Measurements from ENCODE around the gene CDH23.

The CDH23 gene

DNA sequence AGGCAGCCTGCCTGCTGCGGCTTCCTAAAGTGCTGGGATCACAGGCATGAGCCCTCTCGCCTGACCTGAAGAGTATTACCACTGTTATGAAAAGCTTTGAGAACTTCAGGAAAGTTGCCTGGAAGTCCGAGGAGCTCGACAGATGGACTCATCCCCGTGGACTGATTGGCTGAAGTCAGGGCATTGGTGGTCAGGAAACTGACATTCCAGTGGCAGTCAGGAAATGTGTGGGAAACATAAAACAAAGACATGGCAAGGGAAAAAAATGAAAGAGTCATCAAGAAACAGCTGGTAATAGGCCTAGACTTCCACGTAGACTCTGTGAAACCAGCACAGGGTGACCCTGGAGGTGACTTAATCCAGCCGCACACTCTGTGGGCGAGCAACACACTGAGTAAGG, 123.3 kb downstream of the CDH23 start:
- DNase-seq = no peak

DNA sequence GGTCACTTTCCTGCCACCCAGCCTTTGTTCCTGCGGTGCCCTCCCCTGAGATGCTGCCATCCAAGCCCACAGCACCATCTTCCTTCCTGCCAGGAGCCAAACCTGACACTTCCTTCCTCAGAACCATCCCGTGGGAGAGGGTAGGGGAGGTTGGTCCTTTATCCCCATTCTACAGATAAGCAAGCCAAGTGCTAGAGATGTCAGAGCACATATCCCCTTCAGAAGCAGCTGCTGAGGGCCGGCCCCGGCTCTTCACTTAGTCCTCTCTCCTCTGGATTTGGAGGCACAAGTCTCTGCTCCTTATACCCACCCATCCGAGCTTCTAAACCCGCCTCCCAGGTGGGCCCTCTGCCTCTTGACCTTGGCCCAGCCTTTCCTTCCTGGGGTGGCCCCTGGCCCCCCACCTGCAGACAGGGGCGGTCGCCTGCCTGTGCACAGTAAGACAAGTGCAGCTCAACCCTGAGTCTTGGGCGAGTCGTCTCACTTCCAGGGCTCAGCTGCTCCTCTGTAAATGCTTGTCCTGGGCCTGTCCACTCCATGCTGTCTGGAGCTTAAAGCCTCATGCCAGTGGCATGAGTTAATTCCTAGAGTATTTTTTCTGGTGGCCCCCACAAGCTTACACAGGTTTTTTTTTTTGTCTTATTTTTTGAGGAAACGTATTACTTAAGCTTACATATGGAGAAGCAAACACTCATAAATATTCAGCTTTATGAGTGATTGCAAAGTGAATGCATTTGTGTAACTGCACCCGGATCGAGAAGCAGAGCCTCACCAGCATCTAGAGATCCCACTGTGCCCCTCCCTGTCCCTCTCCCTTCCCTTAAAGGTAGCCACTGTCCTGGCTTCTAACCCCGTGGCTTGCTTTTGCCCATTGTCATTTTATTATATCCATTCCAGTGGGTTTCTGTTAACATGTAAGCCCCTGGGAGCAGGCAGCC, 125.1 kb downstream of the CDH23 start:
- DNase-seq = no peak

DNA sequence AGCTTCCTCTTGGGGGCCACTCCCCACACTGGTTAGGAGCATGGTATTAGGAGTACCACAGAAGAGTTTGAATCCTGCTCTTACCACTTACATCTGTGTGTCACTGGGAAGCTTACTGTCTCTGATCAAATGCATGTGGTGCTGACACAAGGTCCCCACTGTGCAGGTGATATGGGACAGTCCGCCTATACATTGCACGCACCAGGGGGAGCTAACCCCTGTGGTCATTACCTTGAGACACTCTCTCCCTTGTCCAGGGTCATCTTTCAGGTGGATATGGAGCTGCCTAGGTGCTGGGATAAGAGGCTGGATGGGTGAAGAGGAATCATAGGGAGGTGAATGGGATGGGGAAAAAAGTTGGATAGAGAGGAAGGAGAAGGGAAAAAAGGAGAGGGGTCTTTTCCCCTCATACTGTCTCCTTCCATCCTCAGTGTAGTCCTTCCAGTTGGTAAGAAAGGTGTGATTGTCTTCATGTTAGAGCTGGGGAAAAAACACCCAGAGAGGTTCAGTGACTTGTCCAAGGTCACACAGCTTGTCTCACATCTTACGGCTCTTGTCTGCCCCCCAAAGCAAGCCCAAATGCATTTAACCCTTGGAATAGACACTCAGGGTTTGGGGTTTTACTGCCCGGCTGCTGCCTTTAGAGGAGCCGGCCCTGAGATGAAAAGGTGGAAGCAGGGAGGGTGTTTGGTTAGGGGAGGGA, 125.9 kb downstream of the CDH23 start:
- no peak for DNase-seq

DNA sequence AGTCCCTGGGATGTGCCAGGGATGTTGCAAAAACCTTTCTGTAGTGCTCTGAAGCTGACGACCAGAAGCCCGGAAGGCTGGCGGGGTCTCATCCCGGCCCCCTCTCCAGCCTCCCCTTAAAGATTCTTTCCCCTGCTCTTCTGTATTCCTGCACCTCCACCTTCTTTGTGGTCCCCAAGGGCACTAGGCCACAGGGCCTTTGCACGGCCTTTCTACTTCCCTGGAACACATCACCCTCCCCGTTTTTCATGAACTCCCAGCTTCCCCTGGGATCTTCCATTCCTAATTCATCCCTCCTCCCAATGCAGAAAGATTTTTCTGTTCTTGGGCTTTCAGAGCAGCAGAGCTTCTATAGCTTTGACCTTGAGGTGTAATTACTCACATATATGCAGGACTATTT, 127.0 kb downstream of the CDH23 start:
- DNase-seq = no peak

DNA sequence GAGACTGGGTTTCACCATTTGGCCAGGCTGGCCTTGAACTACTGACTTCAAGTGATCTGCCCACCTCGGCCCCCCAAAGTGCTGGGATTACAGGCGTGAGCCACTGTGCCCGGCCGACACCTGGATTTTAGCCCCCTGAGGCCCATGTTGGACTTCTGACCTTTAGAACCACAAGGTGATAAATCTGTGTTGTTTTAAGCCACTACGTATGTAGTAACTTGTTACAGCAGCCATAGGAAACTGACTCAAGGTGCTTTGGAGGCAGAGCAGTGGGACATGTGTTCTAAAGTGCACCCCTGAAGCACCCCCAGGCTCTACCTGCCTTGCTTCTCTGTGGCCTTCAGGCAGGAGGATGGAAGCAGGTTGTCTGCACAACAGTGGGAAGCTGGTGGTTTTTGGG, 128.4 kb downstream of the CDH23 start:
- no peak for DNase-seq

DNA sequence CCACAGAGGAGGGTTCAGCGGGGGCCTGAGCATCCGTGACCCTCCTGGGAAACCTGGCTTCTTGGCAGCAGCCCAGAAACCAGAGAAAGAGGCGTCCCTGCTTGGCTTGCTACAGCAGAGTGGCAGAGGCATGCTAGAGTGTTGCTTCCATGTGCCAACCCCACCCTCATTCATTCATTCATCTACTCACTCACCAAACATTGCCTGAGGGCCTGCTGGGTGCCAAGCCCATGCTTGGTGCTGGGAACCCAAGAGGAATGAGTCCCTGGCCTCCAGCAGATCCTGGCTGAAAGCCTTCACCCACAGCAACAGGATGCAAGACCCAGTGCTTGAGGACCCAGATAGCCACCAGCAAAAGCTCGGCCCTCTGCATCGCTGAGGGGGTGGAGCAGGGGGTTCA, 129.0 kb downstream of the CDH23 start:
- DNase-seq = no peak

DNA sequence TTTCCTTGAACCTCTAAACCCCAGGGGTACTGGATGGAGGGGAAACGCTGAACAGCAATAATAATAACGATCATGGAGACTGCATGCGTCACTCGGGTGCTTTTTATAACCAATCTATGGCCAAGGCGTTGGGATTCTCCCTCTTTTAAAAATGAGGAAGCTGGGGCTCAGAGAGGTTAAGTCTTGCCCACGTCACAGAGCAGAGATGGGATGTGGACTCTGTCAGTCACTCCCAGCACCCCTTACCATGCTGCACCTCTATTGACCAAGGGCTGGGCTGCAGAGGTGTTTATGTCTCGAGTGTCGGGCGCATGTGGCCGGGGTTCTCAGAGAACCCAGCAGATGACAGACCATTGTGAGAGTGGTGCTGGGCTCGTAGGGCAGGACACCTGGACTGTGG, 129.9 kb downstream of the CDH23 start:
- no peak for DNase-seq

DNA sequence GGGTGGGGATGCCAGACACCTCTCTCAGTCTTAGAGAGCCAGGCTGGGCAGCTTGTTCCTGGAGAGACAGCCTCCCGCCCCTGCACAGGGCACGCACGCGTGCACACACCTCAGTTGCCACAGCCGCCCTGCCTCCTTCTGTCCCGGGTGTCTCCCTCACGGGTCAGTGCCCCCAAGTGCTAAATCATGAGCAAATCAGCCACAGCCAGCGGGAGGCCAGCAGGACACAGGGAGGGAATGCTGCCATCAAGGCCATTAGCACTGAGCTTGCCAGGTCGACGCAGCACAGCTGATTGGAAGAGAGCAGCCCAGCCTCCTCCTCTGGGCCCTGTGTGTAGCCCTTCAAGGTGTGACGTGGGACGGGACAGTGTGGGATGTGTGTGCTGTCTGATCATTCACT, 130.4 kb downstream of the CDH23 start:
- DNase-seq = no peak

DNA sequence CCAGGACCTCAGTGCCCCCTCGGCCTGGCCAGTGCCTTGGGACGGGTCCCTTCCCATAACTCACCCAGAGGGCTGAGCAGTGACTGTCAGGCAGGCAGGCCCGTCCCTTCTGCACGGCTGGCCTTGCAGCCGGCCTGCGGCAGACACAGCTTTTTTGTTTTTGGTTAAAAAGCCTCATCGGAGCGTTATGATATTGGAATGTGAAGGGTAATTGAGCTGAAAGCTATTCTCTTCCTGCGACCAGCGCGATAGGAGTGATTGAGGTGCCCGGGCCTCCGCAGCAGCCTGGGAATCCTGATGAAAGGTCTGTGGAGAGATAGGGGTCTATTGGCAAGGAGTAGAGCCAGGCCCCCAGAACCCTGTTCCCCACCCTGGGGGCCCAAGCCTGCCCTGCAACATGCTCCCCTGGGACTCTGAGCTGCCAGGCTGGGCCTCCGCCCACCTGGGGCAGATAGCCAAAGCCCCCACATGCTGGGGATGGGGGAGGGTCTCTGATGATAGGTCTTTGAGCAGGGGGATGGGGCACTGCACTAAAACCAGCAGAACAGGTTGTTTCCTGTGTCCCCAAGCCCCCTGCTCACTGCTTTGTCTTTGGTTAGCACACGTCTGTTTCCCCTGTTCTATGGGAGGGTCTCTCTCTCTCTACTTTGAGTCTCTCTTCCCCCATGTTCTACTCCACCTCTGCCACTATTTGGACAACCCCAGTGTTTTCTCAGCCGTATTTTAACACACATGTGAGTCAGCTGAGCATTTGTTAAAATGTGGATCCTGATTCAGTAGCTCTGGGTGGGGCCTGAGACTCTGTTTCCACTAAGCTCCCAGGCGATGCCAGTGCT, 131.9 kb downstream of the CDH23 start:
- DNase-seq = no peak

DNA sequence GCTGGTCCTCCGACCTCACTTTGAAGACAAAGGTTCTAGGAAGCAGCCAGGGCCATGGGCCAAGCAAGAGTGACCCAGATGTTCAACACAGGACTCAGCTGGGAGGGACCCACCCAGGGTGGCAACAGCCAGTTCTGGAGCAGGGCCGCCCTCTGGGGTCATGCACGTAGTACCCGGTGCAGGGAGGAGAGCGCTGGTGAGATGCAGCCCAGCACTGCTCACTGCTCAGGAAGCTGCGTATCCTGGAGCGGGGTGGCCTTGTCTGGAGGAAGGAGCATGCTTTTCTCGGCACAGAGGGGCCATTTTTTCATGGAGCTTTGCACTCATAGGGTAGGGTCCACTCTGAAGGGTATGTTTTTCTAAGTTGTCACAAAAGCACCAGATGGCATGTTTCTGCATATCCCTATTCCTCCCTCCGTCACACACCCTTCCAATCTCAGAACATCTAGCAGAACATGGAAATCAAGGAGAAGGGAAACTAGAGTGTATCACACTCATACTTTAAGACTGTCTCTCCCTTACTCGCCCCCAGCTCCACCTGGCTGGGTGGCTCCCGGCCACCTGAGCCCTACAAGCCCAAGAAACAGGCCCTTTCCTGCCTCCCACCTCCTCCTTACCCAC, 132.6 kb downstream of the CDH23 start:
- DNase-seq = no peak

DNA sequence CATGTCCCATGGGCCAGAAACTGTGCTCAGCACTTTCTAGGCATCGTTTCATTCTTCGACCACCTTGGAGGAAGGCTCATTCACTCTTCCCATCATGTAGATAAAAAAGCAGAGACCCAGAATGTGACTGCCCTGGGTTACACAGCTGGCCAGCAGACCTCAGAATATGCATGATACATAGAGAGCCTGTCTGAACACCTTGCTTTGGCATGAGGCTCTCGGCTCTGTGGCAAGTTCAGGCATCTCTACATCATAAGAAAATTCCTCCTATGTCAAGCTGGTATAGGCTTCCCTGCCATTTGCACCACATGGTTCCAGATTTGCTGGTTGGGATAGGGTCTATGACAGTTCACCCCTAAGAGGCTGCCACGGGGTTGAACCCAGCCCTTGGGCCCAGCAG, 134.1 kb downstream of the CDH23 start:
- no peak for DNase-seq

DNA sequence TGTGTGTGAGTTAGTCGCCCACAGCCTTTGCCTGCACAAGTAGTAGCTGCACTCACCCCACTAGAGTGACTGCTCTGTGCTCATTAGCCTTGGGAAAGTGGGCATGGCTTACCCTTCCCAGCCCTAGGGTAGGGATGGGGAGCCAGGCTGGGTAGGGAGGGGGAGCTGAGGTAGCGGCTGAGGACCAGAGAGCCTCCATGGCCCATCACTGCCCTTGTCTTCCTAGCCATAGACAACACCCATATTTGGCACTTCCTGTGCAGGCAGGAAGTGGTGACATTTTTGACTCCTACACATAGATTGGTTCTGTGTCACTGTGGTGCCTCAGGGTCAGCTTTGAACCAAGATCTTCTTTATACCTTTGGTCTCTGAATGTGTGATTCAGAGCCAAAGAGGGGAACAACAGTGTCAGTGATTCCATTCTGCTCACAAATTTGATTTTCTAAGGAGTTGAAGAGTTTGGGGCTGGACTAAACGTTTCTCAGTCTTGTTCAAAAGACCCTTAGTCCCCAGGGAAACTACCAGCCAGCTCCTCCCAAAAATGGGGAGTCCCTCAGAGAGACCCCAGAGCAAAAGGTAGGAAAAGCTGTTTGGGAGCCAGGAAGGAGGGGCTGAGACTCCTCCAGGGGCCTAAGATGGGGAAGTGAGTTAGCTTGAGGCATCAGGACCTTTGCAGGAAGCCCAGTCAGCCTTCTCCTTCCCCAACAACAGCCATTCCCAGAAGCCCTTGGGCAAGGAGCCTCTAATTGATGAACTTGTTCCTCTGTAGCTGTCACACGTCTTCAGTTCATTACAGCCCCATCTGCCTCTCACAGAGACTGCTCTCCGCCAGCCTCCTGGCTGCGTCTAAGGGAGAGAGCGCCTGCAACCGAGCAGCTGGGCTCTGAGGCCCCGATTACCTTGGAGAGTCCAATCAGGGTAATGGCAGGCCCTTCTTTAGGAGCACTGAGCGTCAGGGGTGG, 135.0 kb downstream of the CDH23 start:
- no peak for DNase-seq

DNA sequence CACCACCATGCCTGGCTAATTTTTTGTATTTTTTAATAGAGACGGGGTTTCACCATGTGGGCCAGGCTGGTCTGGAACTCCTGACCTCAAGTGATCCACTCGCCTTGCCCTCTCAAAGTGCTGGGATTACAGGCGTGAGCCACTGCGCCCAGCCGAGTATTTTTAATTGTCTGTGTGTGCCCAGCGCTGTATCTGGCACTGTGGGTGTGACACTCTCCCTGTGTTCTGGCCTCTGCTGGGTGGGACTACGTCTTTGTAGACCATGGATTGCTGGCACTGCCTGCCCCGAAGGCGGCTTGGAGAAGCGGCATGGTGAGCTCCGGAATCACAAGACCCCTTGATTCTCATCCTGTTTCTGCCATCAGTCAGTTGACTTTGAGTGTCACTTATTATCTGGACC, 136.2 kb downstream of the CDH23 start:
- DNase-seq = no peak

DNA sequence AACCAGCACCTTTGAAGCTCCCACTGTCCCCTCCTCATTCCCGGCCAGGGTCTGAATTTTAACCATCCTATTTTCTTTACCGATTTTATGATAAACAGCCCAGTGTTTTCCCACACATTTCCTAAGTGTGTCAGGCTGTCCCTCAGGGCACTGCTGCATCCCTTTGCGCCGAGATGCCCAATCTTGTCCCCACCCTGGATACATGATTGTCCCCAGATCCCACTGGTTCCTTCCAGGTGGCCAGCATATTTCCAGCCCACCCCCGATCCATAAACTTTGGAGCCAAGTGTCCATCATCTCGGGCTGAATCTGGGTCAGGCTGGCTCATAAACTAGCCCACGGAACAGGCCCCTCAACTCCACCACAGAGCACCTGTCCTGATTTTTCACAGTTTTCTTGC, 137.2 kb downstream of the CDH23 start:
- no peak for DNase-seq

DNA sequence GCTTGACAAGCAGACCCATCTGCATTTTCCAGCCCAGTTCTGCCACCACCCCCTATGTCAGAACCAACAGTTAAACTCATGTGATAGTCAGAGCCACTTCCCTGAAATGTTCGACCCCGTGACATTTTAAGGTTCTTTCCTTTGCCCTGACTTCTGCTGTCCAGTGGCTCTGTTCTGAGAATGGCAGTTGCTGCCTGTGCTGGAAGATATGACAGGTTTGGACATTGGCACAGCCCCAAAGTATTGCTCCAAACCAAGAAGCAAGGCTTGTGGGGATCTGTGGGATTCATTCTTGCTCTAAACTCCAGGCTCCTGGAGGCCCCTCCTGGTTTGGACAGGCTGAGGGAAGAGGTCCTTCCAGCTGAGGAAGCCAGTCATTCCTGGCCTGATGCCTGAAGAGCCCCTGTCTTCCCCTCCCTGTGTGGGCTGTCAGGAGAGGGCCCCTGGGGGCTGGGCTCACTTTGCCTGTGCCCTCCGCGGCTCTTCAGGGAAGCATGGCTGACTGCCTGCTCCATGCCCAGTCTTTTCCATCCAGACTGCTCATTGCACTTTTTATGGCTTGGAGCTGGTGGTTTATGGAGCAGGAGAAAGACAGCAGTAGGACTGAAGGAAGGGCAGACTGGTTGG, 138.0 kb downstream of the CDH23 start:
- no peak for DNase-seq

DNA sequence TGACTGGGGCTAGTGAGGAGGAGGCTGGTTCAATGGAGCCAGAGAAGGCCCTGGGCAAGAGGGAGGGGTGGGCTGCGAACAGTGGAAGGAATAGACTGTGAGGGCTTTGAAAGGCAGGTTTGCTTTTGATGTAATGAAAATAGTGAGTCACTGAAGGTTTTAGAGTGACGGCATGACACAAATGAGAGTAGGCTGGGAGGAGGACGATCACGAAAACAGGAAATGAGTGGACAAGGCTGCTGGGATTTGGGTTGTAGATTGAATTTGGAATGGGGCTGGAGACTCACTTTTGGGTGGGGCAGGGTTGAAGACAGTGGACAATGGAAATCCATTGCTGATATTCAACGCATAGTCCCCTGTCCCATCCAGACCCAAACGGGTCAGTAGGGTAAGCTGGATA, 139.6 kb downstream of the CDH23 start:
- no peak for DNase-seq

DNA sequence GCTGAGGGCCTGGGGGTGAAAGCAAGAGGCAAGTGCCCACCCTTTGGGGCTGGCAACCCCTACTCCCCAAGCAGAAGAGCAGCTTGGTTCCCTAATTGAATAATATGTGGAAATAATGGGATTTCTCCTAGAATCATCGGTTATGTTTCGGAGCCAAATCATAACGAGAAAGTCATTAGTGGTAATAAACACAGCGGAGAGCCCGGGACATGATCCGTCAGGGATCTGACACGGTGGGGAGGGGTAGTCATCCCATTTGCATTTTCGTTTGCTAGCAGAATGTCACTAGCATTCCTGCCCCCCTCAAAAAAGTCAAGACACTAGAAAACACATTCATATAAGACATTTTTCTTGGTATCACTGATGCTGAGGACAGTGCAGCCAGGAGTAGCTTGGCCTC, 140.4 kb downstream of the CDH23 start:
- DNase-seq = no peak

DNA sequence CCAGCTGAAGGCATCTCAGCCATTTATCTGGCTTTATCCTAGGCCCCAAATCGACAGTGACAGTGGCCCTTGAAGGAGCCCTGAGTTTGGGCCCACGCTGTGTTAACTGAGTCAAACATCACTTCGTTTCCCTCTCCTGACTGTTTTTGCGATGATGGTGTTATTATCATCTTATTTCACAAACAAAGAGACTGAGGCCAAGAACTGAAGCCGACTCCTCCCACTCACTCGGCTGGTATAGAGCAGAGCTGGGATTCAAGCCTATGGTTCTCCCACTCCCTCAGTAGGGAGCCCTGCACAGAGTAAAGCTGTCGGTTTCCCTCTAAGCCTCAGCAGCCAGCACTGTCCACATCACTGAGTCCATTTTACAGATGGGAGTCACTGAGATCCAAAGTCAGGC, 141.0 kb downstream of the CDH23 start:
- no peak for DNase-seq

DNA sequence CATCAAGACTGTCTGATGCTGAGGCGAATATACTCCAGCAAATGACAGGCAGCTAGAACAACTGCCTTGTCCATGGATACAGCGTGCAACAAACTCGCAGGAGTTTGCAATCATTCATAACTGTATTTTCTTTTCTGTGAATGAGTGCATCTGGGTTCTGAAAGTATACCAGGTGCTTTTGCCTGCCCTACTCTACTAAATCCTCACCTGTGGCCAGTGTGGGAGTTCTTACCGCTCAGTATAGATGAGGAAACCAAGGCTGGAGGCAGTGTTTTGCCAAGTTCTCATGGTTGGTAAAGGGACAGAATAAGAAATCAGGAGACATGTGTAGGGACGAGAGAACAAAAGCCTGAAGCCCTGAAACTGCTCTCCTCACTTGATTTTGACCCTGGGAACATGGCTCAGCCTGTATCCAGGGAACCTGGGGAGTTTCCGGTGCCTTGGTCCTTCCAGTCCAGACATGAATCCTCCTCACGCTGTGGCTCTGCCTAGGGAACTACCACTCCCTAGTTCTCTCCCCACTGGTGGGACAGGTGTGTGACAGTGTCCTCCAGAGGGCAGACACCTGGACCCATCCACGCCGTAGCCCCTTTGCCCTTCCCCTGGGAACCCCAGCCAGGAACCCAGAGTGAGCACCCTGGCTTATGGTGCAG, 142.0 kb downstream of the CDH23 start:
- DNase-seq = no peak

DNA sequence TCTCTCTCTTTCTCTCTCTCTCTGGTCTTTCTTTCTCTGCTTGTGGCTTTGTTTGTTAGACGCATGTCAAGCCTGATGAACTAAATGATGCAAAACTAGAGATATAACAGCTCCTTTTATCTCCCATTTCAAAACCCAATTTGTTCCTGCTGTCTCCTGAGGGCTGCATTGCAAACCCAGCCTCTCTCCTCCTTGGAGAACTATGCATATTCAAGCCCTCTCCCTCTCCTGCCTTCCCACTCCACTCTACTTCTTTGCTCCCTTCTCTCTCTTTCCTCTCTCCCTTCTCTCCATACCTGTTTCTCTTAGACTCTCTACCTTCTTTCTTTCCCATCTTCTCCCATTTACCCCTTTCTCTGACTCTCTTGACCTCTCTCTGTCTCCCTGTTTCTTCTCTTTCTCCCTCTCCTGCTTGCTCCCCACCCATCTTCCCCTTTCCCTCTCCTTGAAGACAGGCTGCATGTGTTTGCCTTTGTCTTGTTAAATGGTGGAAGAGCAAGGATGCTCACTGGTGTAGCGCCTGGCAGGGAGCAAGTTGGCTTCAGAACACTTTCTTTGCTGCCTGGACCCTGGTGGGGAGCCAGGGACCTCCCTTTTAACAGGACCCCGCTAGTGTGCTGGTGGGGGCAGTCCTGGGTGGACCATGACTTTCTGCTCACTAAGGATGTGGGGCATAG, 142.9 kb downstream of the CDH23 start:
- DNase-seq = no peak
